Tibial artery (tissue), 4 donors: Measurements from ENCODE around the gene TM9SF1.

Experiments used
- DNase-seq, 2 donors: peaks; one replicate each; pipeline ENCODE4 v3.0.0-alpha.2; 2019
- H3K27ac ChIP-seq, 2 donors: fragments of 200-600 bp; sonication (generic) in 1 of 2; 1 replicate in 1 of 2; 2 replicates in 1 of 2; pipeline ENCODE4 v1.5.1; 2018 to 2019; ENCODE audit warnings: mild to moderate bottlenecking in 1 of 2
- H3K27me3 ChIP-seq, 2 donors: fragments of 200-600 bp; sonication (generic) in 1 of 2; one replicate each; pipeline versions ENCODE4 v1.5.1 to v1.6.0; 2016 to 2019
- H3K36me3 ChIP-seq, 3 donors: fragments of 200-600 bp; sonication (generic) in 2 of 3; one replicate each; pipeline ENCODE4 v1.5.1; 2016 to 2019; ENCODE audit warnings: mild to moderate bottlenecking in 2 of 3
- H3K4me1 ChIP-seq, 4 donors: fragments of 200-600 bp; sonication (generic) in 2 of 4; 1 replicate in 3 of 4; 2 replicates in 1 of 4; pipeline ENCODE4 v1.5.1; 2016 to 2019
- H3K4me3 ChIP-seq, 2 donors: fragments of 200-600 bp; sonication (generic) in 1 of 2; 1 replicate in 1 of 2; 2 replicates in 1 of 2; pipeline ENCODE4 v1.5.1; 2018 to 2019; ENCODE audit warnings: mild to moderate bottlenecking in 2 of 2
- H3K9me3 ChIP-seq, 3 donors: fragments of 200-600 bp; sonication (generic) in 1 of 3; one replicate each; pipeline ENCODE4 v1.5.1; 2016 to 2019
- intact Hi-C: fragments of 100-400 bp; cut with DNase I; formaldehyde crosslinking; loops from one replicate; pipeline ENCODE4 v1.15.0; 2023; ENCODE audit warnings: low total_unique reads
- TF ChIP-seq, protein P1 (sequence below), 2 experiments: fragments of 200-600 bp in 1 of 2; fragments of 450-650 bp in 1 of 2; IDR thresholded peaks; one replicate each; pipeline ENCODE4 v1.5.1; 2017 to 2019; ENCODE audit warnings: antibody characterized with exemption in 2 of 2, mild to moderate bottlenecking in 1 of 2, moderate library complexity in 1 of 2

Gene TM9SF1

DNA sequence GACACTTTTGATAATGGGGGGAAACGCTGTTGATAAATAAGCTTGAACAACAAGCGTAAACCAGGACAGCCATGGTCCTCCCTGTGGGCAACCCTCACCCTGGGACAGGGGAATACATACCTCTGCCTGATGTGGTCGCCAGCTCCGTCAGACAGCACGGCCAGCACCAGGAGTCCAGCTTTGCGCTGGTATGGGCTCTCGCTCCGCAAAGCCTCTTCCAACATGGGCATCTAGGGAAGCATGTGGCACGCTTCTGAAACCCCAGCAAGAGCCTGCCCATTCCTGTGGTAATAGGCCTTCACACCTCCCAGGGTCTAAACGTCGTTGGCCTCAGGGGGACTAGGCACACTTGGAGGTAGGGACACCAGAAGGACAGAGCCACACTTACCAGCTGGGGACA, 9.5 kb downstream of the TM9SF1 start:
- intact Hi-C loops, result loop anchor here (5.0 kb wide), 1 partner anchor 38 kb away; the partner anchor contains the start of genes PSME2 and RNF31
- Histone ChIP-seq H3K36me3 (peaks cover 47 to 78% (median 63%) of the 10 kb centered on the region in 3 donors), H3K9me3 (no peaks in the 10 kb centered on the region), H3K4me1 (peaks cover 0 to 24% (median 17%) of the 10 kb centered on the region in 4 donors), H3K4me3 (no peak overlapping the region), H3K27me3 (no peaks in the 10 kb centered on the region), H3K27ac (no peak overlapping the region)
- DNase-seq, result no peak
- TF ChIP-seq, protein P1, sequence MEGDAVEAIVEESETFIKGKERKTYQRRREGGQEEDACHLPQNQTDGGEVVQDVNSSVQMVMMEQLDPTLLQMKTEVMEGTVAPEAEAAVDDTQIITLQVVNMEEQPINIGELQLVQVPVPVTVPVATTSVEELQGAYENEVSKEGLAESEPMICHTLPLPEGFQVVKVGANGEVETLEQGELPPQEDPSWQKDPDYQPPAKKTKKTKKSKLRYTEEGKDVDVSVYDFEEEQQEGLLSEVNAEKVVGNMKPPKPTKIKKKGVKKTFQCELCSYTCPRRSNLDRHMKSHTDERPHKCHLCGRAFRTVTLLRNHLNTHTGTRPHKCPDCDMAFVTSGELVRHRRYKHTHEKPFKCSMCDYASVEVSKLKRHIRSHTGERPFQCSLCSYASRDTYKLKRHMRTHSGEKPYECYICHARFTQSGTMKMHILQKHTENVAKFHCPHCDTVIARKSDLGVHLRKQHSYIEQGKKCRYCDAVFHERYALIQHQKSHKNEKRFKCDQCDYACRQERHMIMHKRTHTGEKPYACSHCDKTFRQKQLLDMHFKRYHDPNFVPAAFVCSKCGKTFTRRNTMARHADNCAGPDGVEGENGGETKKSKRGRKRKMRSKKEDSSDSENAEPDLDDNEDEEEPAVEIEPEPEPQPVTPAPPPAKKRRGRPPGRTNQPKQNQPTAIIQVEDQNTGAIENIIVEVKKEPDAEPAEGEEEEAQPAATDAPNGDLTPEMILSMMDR (IDR thresholded peaks at IDR 0.05), result no peak

DNA sequence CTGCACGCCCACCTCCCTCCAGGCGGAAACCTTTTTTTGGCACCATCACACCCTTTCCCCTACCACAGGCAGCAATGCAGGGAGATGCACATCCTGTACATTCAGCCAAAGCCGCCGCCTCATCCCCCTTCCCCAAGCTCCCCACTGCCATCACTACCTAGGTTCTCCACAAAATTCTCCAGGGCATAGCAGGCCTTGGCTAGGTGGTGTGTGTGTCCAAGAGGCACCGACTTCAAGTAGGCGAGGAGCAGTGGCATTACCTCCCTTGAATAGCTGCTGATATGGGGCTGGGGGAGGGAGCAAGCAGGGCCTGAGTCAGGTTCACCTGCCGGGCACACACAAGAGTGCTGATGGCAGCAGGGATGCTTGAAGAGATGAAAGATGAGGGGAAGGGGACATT, 10.2 kb downstream of the TM9SF1 start:
- no peaks in the 10 kb centered on the region for H3K9me3 ChIP-seq
- H3K36me3 ChIP-seq, result peaks cover 47 to 79% (median 65%) of the 10 kb centered on the region in 3 donors
- H3K4me3 ChIP-seq, result no peak overlapping the region
- DNase-seq, result no peak
- H3K27ac ChIP-seq, result no peak overlapping the region
- intact Hi-C loops, result loop anchor here (5.0 kb wide), 1 partner anchor 38 kb away; the partner anchor contains the start of genes PSME2 and RNF31
- H3K27me3 ChIP-seq, result no peaks in the 10 kb centered on the region
- TF ChIP-seq, protein P1 (IDR thresholded peaks at IDR 0.05), result no peak
- peaks cover 0 to 24% (median 17%) of the 10 kb centered on the region in 4 donors for H3K4me1 ChIP-seq

- H3K27ac ChIP-seq, result no peak overlapping the region
- intact Hi-C loops, result no loop called here
- H3K4me3 ChIP-seq, result no peak overlapping the region
- TF ChIP-seq, protein P1 (IDR thresholded peaks at IDR 0.05), result no peak
- no peaks in the 10 kb centered on the region for H3K9me3 ChIP-seq
- no peaks in the 10 kb centered on the region for H3K27me3 ChIP-seq
- DNase-seq, result no peak
- H3K36me3 ChIP-seq, result peaks cover 47 to 79% (median 71%) of the 10 kb centered on the region in 3 donors
- H3K4me1 ChIP-seq, result peaks cover 0 to 20% (median 16%) of the 10 kb centered on the region in 4 donors
These were observed 10.9 kb downstream of the TM9SF1 start for GRCh38 chr14:24184104-24184970.

DNA sequence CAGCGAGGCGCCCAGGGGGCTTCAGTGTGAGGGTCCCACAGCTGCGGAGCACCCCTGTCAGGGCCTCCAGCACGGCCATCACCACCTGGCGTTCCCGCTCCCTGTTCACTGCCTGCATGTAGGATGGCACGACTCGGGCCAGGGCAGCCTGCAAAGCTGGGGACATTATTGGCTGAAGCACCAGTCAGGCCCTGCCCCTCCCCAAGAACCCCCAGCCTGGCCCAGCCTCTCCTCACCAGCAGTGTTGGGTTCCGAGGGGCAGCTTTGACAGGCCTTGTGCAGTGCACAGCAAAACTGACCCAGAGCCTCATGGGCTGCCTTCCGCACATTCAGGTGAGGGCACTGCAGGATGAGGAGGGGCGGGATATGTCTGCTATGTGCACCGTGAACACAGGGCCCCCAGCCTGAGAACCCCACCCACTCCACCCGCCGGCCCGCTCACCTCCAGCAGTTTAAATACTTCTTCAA, 12.2 kb downstream of the TM9SF1 start:
- no peaks in the 10 kb centered on the region for H3K27me3 ChIP-seq
- no peak for DNase-seq
- peaks cover 47 to 91% (median 78%) of the 10 kb centered on the region in 3 donors for H3K36me3 ChIP-seq
- intact Hi-C loops, result no loop called here
- H3K27ac ChIP-seq, result no peak overlapping the region
- TF ChIP-seq, protein P1 (IDR thresholded peaks at IDR 0.05), result no peak
- H3K4me3 ChIP-seq, result no peak overlapping the region
- H3K4me1 ChIP-seq, result peaks cover 0 to 11% (median 8%) of the 10 kb centered on the region in 4 donors
- H3K9me3 ChIP-seq, result no peaks in the 10 kb centered on the region

- H3K27ac ChIP-seq, result no peak overlapping the region
- DNase-seq, result no peak
- H3K4me3 ChIP-seq, result no peak overlapping the region
- H3K4me1 ChIP-seq, result peaks cover 0 to 4% (median under 1%) of the 10 kb centered on the region in 4 donors
- H3K27me3 ChIP-seq, result no peaks in the 10 kb centered on the region
- peaks cover 47 to 99% (median 78%) of the 10 kb centered on the region in 3 donors for H3K36me3 ChIP-seq
- TF ChIP-seq, protein P1 (IDR thresholded peaks at IDR 0.05), result no peak
- H3K9me3 ChIP-seq, result no peaks in the 10 kb centered on the region
- intact Hi-C loops, result no loop called here
These were observed 12.9 kb downstream of the TM9SF1 start for GRCh38 chr14:24182110-24182882.
